ENCODE results near the gene INPP5A. TPM values are rescaled to one million over a fixed set of nuclear protein-coding genes. Genes with fewer than 3 reads are reported as not detected.

Gene INPP5A
- total RNA-seq, 1 experiment from 2014 or later, result 22.6 TPM

- no peaks in the 10 kb centered on the region for H4K20me1 ChIP-seq (ENCODE audit: low read length)
These were observed 169.1 kb downstream of the INPP5A start for GRCh38 chr10:132706701-132707100.

DNA sequence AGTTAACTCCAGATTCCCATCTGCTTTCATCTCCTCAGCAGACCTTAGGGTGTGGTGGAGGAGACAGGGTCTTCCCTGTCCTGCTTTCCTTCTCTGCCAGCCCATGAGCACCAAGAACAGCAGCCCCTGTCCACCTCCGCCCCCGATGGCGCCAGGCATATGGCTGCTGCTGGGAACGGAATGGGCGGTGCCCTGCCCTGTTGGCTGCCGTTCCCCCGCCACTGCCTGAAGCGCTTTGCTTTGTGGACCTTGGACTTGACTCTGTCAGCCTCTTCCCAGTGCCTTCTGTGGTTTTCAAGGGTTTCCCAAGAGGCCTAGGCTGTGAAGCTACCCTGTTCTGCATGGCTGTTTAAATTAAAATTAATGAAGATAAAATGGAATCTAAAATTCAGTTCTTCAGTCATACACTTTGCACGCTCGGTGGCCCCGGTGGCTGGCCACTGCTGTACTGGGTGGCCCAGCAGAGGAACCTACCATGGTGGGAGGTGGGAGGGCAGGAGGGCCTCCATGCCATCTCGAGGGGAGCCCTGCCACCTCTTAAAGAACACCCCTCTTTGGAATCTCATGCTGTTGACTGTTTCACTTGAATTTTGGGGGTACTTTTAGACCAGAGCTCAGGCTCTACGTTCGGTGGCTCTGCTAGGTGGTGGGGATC, 169.7 kb downstream of the INPP5A start:
- Histone ChIP-seq H3K79me2 (ENCODE audit: low read length) (no peaks in the 10 kb centered on the region), H3K9ac (ENCODE audit: low read length) (no peak overlapping the region), H2AFZ (ENCODE audit: low read length) (no peak overlapping the region), H3K27me3 (ENCODE audit: low read length) (no peaks in the 10 kb centered on the region), H3K27ac (ENCODE audit: low read length) (no peak overlapping the region), H3K4me1 (ENCODE audit: insufficient read depth, low read length) (no peaks in the 10 kb centered on the region), H3K36me3 (ENCODE audit: low read depth, low read length) (no peaks in the 10 kb centered on the region), H3F3A (ENCODE audit: low read length, unreplicated experiment) (no peaks in the 10 kb centered on the region), H3K4me2 (ENCODE audit: low read length) (no peak overlapping the region), H4K20me1 (ENCODE audit: low read length) (no peaks in the 10 kb centered on the region), H3K4me3 (ENCODE audit: low read length) (no peak overlapping the region), H3K9me3 (ENCODE audit: low read length) (no peaks in the 10 kb centered on the region), H3K9me2 (replicated peaks; ENCODE audit: low read length) (no peaks in the 10 kb centered on the region)
- ChIA-PET POLR2A (ENCODE audit: unreplicated experiment) (no interaction called here), CTCF (no interaction called here)
- intact Hi-C loops (cut with micrococcal nuclease), result no loop called here
- ATAC-seq (no peak), DNase-seq (no peak)
- no TSS peak for BruUV-seq (replicated peaks)
- no peak for TF ChIP-seq EZH2 (IDR thresholded peaks at IDR 0.05; ENCODE audit: low read length, unreplicated experiment)
- no peak for TF ChIP-seq CTCF (conservative IDR thresholded peaks at IDR 0.05; ENCODE audit: low read depth, low read length)
- TF ChIP-seq EZH2phosphoT487 (IDR thresholded peaks at IDR 0.05; ENCODE audit: borderline replicate concordance, low read length), result no peak

More at GRCh38 chr10:132706701-132707100, 169.1 kb downstream of the INPP5A start:
- no peaks in the 10 kb centered on the region for H3K4me1 ChIP-seq (ENCODE audit: insufficient read depth, low read length)
- no peaks in the 10 kb centered on the region for H3K36me3 ChIP-seq (ENCODE audit: low read depth, low read length)
- no peak overlapping the region for H3K4me3 ChIP-seq (ENCODE audit: low read length)
- no TSS peak for BruUV-seq (replicated peaks)
- H3K27me3 ChIP-seq (ENCODE audit: low read length), result no peaks in the 10 kb centered on the region
- no peaks in the 10 kb centered on the region for H3K9me2 ChIP-seq (replicated peaks; ENCODE audit: low read length)
- ATAC-seq, result no peak
- CTCF ChIA-PET, result no interaction called here
- no peak overlapping the region for H3K9ac ChIP-seq (ENCODE audit: low read length)
- H3K4me2 ChIP-seq (ENCODE audit: low read length), result no peak overlapping the region
- no peaks in the 10 kb centered on the region for H3K9me3 ChIP-seq (ENCODE audit: low read length)
- no peak overlapping the region for H2AFZ ChIP-seq (ENCODE audit: low read length)
- H3K79me2 ChIP-seq (ENCODE audit: low read length), result no peaks in the 10 kb centered on the region
- TF ChIP-seq EZH2phosphoT487 (IDR thresholded peaks at IDR 0.05; ENCODE audit: borderline replicate concordance, low read length) (no peak), CTCF (conservative IDR thresholded peaks at IDR 0.05; ENCODE audit: low read depth, low read length) (no peak), EZH2 (IDR thresholded peaks at IDR 0.05; ENCODE audit: low read length, unreplicated experiment) (no peak)
- no peak for DNase-seq
- H3F3A ChIP-seq (ENCODE audit: low read length, unreplicated experiment), result no peaks in the 10 kb centered on the region
- POLR2A ChIA-PET (ENCODE audit: unreplicated experiment), result no interaction called here
- H3K27ac ChIP-seq (ENCODE audit: low read length), result no peak overlapping the region
- intact Hi-C loops (cut with micrococcal nuclease), result no loop called here

GRCh38 chr10:132707776-132708171, 170.2 kb downstream of the INPP5A start:
- Histone ChIP-seq H3K9me2 (replicated peaks; ENCODE audit: low read length) (no peaks in the 10 kb centered on the region), H3K27ac (ENCODE audit: low read length) (no peak overlapping the region), H3F3A (ENCODE audit: low read length, unreplicated experiment) (no peaks in the 10 kb centered on the region), H3K9me3 (ENCODE audit: low read length) (no peaks in the 10 kb centered on the region), H3K36me3 (ENCODE audit: low read depth, low read length) (no peaks in the 10 kb centered on the region), H3K9ac (ENCODE audit: low read length) (no peak overlapping the region), H4K20me1 (ENCODE audit: low read length) (no peaks in the 10 kb centered on the region), H3K4me3 (ENCODE audit: low read length) (no peak overlapping the region), H3K27me3 (ENCODE audit: low read length) (no peaks in the 10 kb centered on the region), H3K4me2 (ENCODE audit: low read length) (no peak overlapping the region), H3K4me1 (ENCODE audit: insufficient read depth, low read length) (no peaks in the 10 kb centered on the region), H3K79me2 (ENCODE audit: low read length) (no peaks in the 10 kb centered on the region), H2AFZ (ENCODE audit: low read length) (no peak overlapping the region)
- ChIA-PET CTCF (no interaction called here), POLR2A (ENCODE audit: unreplicated experiment) (no interaction called here)
- TF ChIP-seq EZH2 (IDR thresholded peaks at IDR 0.05; ENCODE audit: low read length, unreplicated experiment) (no peak), CTCF (conservative IDR thresholded peaks at IDR 0.05; ENCODE audit: low read depth, low read length) (no peak), EZH2phosphoT487 (IDR thresholded peaks at IDR 0.05; ENCODE audit: borderline replicate concordance, low read length) (no peak)
- ATAC-seq, result no peak
- intact Hi-C loops (cut with micrococcal nuclease), result no loop called here
- no peak for DNase-seq
- no TSS peak for BruUV-seq (replicated peaks)

Measured in PC-3 (cell line).